A549 (cell line): ENCODE measurements around the gene CBLC.
A peak's percentile ranks its signal among the peaks of the same experiment; 100 is the strongest.

Experiments used
- EP300 ChIP-seq, 2 experiments: fragments of >200 bp; sonication (Bioruptor Twin); formaldehyde crosslinking; IDR thresholded peaks; 2 replicates in 1 of 2; 3 replicates in 1 of 2; pipeline ENCODE4 v1.6.1; 2016 to 2017
- FOXS1 ChIP-seq: fragments of 250-450 bp; sonication (Bioruptor Pico); IDR thresholded peaks from 2 replicates; pipeline ENCODE4 v1.5.0; 2020; ENCODE audit warnings: mild to moderate bottlenecking, moderate library complexity
- HOXB13 ChIP-seq: fragments of 250-450 bp; sonication (Bioruptor Pico); IDR thresholded peaks from 2 replicates; pipeline ENCODE4 v1.5.0; 2020; ENCODE audit warnings: low read depth, mild to moderate bottlenecking, moderate library complexity
- JUNB ChIP-seq: fragments of >200 bp; sonication (Bioruptor Twin); formaldehyde crosslinking; IDR thresholded peaks from 2 replicates; pipeline ENCODE4 v1.6.1; 2016
- KDM5A ChIP-seq: fragments of 200-600 bp; sonication (generic); IDR thresholded peaks from 2 replicates; pipeline ENCODE4 v1.6.1; 2016; ENCODE audit warnings: antibody characterized with exemption, mild to moderate bottlenecking
- MAFK ChIP-seq: fragments of 450-650 bp; IDR thresholded peaks from 2 replicates; pipeline ENCODE4 v1.6.1; 2014; ENCODE audit not compliant: partially characterized antibody
- MAZ ChIP-seq: fragments of 150-350 bp; IDR thresholded peaks from 2 replicates; pipeline ENCODE4 v1.6.1; 2014; ENCODE audit warnings: antibody characterized with exemption, low read depth, low read length, borderline replicate concordance
- MYC ChIP-seq: IDR thresholded peaks from 2 replicates; pipeline ENCODE4 v1.6.1; 2012; ENCODE audit warnings: mild to moderate bottlenecking, inconsistent platforms, low read length, improper control_type of control experiment, borderline replicate concordance
- POLR2A ChIP-seq: IDR thresholded peaks from 2 replicates; pipeline ENCODE4 v1.6.1; 2012; ENCODE audit warnings: mild to moderate bottlenecking, low read length
- SMC3 ChIP-seq: fragments of >200 bp; sonication (Bioruptor Twin); formaldehyde crosslinking; IDR thresholded peaks from 3 replicates; pipeline ENCODE4 v1.6.1; 2018; ENCODE audit warnings: inconsistent platforms
- TF ChIP-seq, protein P1 (sequence below): IDR thresholded peaks from 2 replicates; pipeline ENCODE4 v1.6.1; 2012
- TF ChIP-seq, protein P2 (sequence below): fragments of >200 bp; sonication (Bioruptor Twin); formaldehyde crosslinking; IDR thresholded peaks from 3 replicates; pipeline ENCODE4 v1.5.1; 2016
- TF ChIP-seq, protein P3 (sequence below): fragments of >200 bp; sonication (Bioruptor Twin); formaldehyde crosslinking; IDR thresholded peaks from 2 replicates; pipeline ENCODE4 v1.6.1; 2016
- TF ChIP-seq, protein P4 (sequence below): fragments of 450-650 bp; IDR thresholded peaks from 2 replicates; pipeline ENCODE4 v1.6.1; 2014; ENCODE audit warnings: antibody characterized with exemption

DNA sequence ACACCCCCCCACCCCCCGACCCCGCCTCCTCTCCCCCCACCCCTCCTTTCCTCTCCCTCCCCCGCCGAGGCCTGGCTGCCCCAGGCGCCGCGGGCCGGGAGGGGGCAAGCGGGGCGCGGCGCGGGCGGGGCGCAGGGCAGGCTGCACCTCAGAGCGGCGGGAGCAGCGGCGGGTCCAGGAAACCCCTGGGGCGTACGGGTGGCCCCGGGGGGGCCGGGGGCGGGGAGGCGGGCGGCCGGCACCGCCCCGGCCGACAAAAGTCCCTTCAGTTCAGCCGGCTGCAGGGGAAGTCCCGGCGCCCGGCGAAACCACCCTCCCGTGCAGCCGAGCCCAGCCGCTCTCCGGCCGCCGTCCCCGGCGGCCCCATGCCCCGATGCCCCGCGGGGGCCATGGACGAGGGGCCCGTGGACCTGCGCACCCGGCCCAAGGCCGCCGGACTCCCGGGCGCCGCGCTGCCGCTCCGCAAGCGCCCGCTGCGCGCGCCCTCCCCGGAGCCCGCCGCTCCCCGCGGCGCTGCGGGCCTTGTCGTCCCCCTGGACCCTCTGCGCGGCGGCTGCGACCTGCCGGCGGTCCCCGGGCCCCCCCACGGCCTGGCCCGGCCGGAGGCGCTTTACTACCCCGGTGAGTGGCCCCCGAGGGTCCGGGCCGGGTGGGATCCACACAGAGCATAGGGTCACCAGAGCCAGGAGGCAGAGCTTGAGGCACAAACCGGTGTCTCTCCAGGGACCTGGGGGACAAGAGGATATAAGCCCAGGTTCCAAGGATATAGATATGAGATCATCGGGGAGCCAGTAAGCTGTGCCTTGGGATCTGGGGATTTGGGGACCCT, 29.1 kb upstream of the CBLC start, which contains the start of gene BCL3:
- TF ChIP-seq POLR2A (peak; percentile 70), HOXB13 (CRISPR knock-in tag) (no peak), MAFK (no peak), EP300 (IDR thresholded peaks at IDR 0.05) (peak; percentile 74 to 87; a peak in 3 of 5 replicates), MAZ (peak; percentile 94), SMC3 (peak; percentile 52; the same call in 2 of the 3 replicates), MYC (no peak), KDM5A (no peak), JUNB (peak; percentile 39), FOXS1 (CRISPR knock-in tag) (no peak)
- TF ChIP-seq, protein P1, sequence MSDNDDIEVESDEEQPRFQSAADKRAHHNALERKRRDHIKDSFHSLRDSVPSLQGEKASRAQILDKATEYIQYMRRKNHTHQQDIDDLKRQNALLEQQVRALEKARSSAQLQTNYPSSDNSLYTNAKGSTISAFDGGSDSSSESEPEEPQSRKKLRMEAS = no peak
- TF ChIP-seq, protein P2, sequence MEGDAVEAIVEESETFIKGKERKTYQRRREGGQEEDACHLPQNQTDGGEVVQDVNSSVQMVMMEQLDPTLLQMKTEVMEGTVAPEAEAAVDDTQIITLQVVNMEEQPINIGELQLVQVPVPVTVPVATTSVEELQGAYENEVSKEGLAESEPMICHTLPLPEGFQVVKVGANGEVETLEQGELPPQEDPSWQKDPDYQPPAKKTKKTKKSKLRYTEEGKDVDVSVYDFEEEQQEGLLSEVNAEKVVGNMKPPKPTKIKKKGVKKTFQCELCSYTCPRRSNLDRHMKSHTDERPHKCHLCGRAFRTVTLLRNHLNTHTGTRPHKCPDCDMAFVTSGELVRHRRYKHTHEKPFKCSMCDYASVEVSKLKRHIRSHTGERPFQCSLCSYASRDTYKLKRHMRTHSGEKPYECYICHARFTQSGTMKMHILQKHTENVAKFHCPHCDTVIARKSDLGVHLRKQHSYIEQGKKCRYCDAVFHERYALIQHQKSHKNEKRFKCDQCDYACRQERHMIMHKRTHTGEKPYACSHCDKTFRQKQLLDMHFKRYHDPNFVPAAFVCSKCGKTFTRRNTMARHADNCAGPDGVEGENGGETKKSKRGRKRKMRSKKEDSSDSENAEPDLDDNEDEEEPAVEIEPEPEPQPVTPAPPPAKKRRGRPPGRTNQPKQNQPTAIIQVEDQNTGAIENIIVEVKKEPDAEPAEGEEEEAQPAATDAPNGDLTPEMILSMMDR = no peak
- TF ChIP-seq, protein P3, sequence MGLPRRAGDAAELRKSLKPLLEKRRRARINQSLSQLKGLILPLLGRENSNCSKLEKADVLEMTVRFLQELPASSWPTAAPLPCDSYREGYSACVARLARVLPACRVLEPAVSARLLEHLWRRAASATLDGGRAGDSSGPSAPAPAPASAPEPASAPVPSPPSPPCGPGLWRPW = no peak
- TF ChIP-seq, protein P4, sequence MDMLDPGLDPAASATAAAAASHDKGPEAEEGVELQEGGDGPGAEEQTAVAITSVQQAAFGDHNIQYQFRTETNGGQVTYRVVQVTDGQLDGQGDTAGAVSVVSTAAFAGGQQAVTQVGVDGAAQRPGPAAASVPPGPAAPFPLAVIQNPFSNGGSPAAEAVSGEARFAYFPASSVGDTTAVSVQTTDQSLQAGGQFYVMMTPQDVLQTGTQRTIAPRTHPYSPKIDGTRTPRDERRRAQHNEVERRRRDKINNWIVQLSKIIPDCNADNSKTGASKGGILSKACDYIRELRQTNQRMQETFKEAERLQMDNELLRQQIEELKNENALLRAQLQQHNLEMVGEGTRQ = no peak
